ENCODE measurements around the gene ZMYND8.
"Not testable (repeated sequence)": the region's sequence is repeated elsewhere in the genome, so short reads cannot be mapped to it uniquely, and the experiment has no call there.

Gene ZMYND8

DNA sequence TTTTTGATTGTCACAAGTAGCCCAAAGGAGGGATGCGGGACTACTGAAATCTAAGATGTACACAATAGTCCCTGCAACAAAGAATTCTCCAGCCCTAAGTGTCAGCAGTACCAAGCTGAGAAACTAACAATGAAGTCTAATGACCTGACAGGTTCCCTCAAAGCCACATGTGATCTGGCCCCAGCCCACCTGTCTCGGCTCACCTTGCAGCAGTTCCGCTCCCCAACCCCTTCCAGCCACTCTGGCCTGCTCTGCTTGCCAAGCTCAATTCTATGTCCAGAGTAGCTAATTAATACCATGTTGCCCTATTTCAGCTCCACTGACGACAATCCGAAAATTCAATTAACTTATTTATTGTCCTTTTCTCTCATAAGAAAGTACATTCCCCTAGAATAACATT lies 72.1 kb downstream of the ZMYND8 start:
- no peak for DNase-seq

DNA sequence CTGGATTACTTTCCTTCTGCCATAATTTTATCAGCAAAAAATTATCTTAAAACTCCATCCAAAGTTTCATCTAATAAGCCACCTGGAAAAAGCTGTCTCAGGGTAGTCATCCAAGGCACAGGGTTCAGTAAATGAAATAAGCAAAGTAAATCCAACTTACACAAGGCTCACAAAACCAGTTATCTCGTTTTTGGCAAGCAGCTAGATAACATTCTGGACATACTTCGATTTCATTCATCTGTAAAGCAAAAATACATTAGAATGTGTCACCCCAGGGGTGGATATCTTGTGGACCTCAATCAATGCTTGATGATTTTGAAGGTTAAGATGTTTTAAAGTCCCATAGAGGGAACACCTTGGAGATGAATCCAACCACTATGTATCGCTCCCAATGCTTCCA lies 73.1 kb downstream of the ZMYND8 start:
- DNase-seq, result no peak

- no peak for DNase-seq
Measured at GRCh38 chr20:47282864-47283263, 73.6 kb downstream of the ZMYND8 start.

DNA sequence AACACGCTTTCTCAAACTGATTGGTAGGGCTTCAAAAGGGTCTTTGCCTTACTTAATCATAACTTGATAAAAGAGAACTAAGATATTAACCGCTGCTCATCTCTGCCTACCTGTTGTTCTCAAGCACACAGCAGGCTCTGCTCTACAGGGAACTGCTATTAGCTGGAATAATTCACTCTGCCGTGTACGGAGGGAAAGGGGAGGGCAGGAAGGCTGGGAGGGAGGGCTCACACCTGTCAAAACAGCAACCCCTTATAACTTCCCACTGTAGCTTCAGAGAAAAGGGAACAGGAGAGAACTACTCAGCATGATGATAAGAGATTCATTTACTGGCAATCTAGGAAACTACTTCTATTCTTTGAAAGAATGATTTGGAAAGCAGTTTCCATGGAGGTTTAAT lies 75.1 kb downstream of the ZMYND8 start:
- no peak for DNase-seq

DNA sequence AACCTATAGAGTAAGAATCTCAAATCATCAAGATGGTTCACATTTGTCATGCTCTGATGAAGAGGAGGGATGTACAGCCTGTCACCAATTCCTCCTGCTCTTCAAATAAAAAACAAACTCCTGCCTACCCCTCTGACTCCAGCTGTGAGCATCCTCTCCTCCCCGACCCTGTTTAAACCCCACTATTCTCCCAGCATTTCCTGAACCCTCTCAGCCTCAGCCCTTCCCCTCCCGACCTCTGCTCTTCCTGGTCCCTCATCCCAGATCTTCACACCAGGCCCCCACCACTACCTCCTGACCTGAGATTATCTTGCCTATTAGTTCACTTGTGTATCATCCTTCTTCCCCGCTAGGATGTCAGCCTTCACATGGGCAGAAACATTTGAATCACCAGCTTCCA lies 75.8 kb downstream of the ZMYND8 start:
- DNase-seq, result no peak

DNA sequence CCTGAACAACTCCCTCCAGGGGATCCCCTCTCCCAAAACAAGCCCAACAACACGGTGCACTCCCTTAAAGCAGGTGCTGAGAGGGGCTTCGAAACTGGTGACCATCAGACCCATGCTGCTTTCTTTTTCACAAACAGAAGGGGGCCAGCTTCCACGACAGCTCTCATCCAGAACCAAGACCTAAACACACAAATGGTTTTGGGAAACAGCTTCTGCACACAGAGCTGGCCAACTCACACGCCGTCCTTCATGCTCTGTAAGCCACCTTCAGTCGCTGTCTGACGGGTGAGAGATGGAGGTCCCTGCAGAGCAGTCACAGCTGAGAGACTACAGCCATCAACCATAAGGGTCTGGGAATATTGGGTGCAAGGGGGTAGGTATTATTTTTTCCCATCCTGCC lies 76.3 kb downstream of the ZMYND8 start:
- no peak for DNase-seq

- no peak for DNase-seq
Measured at GRCh38 chr20:47278907-47279348, 77.6 kb downstream of the ZMYND8 start.

DNA sequence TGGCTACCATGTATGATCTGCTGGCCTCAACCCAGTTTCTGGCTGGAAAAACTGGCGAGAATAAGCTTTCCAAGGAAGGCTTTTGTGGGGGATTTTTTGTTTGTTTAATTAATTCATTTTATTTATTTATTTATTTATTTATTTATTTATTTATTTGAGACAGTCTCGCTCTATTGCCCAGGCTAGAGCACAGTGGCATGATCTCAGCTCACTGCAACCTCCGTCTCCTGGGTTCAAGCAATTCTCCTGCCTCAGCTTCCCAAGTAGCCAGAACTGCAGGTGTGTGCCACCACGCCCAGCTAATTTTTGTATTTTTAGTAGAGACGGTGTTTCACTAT lies 79.0 kb downstream of the ZMYND8 start:
- DNase-seq, result not testable (repeated sequence)

- no peak for DNase-seq
Measured at GRCh38 chr20:47276851-47277534, 79.5 kb downstream of the ZMYND8 start.

DNA sequence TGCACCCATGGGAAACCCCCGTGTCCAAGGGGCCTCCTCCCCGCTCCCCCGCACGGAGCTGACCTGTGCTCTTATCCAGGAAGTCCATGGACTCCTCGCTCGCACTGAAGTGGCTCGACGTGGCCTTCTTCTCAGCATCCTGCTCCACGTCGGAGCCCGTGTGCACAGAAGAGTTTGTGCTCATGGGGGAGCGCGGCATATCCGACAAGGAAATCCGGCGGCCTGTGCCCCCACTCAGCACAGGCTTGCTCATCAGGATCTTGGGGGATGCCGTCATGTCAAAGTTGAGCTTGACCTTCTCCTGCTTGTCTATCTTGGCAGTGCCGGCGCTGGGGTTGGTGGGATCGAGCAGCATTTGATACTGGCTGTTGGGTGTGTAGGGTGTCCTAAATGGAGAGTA lies 80.2 kb downstream of the ZMYND8 start:
- DNase-seq, result no peak

- no peak for DNase-seq
Measured at GRCh38 chr20:47275548-47275947, 81.0 kb downstream of the ZMYND8 start.

GRCh38 chr20:47274401-47275108 lies 81.9 kb downstream of the ZMYND8 start:
- peak; percentile 31 for DNase-seq

GRCh38 chr20:47273591-47274235 lies 82.8 kb downstream of the ZMYND8 start:
- no peak for DNase-seq

- peak; percentile 62 for DNase-seq
Measured at GRCh38 chr20:47272893-47273590, 83.5 kb downstream of the ZMYND8 start.

DNA sequence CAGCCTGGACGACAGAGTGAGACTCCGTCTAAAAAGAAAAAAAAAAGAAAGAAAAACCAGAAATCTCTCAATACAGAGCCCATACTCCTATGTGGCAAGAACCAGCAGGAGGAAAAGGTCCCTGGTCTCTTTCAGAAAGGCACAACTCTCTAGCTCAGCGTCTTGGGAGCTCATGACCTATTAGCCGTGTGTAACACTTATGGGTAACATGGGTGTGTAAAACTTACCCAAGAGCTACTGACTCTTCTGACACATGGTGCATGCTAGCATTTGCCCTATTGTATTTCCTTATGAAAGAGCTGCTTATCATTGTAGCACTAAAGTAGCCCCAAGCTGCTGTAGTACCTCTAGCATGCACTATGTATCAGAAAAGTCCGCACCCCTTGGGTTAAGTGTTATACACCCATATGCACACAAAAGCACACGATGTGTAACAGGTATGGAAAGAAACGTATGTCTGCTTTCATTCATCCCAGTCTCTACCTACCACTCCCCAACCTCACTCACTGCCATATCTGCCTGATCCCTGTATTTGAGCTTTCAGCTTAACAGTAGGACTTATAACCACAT lies 85.4 kb downstream of the ZMYND8 start:
- no peak for DNase-seq

DNA sequence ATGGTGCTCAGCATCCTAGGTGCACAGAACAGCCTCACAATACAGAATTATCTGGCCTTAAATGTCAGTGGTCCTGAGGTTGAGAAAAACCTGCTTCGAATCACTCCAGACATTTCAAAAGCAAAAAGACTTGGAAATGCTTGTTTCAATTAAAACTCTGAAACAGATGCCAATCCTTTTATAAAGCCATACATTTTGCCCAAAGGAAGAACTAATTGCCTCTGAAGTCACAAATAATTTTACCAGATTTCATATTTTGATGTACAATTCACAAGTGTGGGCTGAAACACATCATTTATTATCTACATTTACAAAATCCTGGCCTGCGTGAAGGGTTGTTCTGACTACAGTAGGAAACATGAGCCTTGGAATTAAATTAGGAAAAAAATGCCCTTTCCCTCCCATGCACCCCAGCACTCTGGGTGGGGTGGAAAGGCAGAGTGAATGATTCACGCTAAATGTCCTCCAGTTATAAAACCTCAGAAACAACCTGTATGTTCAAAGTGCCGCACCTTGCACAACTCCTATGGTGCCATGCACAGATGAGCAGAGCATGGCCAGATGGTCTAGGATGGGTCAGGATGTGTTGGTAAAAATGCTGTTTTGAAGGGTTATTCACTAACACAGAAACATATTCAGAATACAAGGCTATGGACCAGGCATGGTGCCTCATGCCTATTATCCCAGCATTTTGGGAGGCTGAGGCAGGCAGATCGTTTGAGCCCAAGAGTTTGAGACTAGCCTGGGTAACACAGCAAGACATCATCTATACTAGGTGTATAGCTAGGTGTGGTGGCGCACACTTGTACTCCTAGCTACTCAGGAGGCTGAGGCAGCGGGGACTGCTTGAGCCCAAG lies 87.0 kb downstream of the ZMYND8 start:
- no peak for DNase-seq

- DNase-seq, result no peak
Measured at GRCh38 chr20:47267621-47268020, 88.9 kb downstream of the ZMYND8 start.

- DNase-seq, result no peak
Measured at GRCh38 chr20:47266847-47267515, 89.5 kb downstream of the ZMYND8 start.

GRCh38 chr20:47265984-47266383 lies 90.5 kb downstream of the ZMYND8 start:
- DNase-seq, result no peak

- DNase-seq, result no peak
Measured at GRCh38 chr20:47265214-47265613, 91.3 kb downstream of the ZMYND8 start.

DNA sequence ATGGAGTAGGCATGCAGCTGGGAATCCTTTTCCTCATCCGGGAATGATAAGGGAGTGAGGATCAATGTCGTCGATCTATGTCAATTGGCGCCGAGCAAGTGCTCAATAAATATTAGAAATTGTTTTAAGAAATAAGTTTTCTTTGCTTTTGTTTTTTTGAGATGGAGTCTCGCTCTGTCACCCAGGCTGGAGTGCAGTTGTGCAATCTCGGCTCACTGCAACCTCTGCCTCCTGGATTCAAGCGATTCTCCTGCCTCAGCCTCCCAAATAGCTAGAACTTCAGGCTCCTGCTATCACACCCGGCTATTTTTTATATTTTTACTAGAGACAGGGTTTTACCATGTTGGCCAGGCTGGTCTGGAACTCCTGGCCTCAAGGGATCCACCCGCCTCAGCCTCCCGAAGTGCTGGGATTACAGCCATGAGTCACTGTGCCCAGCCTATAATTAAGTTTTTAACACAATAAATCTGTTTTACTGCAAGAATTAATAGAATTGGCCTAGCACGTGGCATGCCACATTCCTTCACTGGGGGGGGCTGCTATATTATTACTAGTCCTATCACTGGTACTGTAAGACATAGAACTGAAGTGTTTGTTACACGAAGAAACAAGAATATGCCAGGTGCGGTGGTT lies 92.2 kb downstream of the ZMYND8 start:
- not testable (repeated sequence) for DNase-seq

All from CD4-positive, alpha-beta T cell treated with Interleukin-6 for 4 hours (primary cell).